ENCODE data around the gene TMEM92.

Gene TMEM92

DNA sequence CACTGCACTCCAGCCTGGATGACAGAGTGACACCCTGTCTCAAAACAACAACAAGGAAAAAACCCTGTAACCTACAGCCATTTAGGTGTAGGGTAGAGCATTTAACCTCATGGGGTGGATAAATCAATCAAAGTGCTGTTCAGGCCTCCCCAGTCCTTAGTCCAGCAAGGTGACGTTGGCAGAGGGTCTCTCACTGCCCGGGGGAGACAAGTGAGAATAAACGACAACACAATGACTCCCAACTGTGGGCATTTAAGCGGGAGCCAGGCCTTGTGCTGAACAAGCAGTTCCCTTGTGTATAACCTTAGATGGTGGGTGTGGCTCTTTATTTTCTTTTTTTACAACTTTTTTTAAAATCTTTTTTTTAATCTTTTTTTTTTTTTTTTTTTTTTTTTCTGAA, 29.3 kb downstream of the TMEM92 start:
- TF ChIP-seq, protein P1, sequence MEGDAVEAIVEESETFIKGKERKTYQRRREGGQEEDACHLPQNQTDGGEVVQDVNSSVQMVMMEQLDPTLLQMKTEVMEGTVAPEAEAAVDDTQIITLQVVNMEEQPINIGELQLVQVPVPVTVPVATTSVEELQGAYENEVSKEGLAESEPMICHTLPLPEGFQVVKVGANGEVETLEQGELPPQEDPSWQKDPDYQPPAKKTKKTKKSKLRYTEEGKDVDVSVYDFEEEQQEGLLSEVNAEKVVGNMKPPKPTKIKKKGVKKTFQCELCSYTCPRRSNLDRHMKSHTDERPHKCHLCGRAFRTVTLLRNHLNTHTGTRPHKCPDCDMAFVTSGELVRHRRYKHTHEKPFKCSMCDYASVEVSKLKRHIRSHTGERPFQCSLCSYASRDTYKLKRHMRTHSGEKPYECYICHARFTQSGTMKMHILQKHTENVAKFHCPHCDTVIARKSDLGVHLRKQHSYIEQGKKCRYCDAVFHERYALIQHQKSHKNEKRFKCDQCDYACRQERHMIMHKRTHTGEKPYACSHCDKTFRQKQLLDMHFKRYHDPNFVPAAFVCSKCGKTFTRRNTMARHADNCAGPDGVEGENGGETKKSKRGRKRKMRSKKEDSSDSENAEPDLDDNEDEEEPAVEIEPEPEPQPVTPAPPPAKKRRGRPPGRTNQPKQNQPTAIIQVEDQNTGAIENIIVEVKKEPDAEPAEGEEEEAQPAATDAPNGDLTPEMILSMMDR (IDR thresholded peaks at IDR 0.05), result no peak

DNA sequence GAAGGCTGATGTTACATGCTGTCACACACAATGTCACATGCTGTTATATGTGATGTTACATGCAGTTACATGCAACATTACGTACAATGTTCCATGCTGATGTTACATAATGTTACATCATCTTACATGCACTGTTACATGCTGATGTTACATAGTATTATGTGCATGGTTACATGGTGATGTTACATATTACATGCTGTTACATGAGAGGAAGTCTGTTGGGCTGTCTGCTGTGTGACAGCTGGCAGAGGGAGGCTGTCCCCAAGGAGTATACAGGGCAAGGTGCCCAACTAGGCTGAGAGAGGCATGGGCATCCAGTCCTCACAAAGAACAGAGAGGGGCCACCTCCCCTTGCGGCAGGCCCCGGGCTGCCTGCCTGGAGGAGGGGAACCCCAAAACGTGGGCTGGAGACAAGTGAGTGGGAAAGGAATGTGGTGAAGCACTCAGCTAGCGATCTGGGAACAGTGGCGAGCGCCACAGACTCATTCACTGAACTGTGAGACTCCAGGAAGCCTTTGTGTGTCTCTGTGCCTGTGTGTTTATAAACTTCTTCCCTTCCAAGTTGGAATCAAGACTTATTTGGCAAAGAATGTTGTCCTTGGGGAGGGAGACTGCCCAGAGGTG, 30.6 kb downstream of the TMEM92 start:
- TF ChIP-seq, protein P1 (IDR thresholded peaks at IDR 0.05), result no peak

DNA sequence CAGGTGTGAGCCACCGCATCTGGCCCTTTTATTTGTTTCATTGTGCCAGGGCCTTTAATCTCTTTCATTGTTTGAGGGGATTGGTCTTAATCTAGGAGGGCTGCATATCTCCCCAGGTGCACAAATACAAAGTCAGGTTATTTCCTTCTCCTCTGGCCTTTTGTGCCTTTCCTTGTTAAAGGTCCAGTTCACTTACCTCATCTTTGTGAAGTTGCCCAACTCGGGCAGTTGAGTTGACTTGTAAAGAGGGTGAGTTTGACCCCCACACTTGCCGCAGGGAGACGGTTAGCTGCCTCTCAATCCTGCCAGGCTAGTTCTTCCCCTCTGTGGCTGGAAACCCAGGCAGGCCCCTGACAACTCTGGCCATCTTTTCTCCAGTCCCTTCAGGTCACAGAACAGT, 33.4 kb downstream of the TMEM92 start:
- TF ChIP-seq, protein P1 (IDR thresholded peaks at IDR 0.05), result no peak

DNA sequence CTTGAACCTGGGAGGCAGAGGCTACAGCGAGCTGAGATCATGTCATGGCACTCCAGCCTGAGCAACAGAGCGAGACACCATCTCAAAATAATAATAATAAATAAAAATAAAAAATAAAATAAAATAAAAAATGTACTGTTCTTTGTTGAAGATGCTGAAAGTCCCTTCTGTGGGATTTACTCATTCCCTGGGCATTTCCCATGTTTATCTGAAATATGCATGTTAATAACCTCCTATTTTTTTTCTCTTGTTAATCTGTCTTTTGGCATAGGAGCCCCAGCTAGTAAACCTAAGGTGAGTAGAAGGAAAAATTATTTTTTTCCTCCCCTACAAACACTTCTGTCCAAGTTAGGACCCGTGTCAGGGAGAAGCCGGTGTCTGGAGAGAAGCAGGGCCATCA, 34.4 kb downstream of the TMEM92 start:
- TF ChIP-seq, protein P1 (IDR thresholded peaks at IDR 0.05), result no peak

DNA sequence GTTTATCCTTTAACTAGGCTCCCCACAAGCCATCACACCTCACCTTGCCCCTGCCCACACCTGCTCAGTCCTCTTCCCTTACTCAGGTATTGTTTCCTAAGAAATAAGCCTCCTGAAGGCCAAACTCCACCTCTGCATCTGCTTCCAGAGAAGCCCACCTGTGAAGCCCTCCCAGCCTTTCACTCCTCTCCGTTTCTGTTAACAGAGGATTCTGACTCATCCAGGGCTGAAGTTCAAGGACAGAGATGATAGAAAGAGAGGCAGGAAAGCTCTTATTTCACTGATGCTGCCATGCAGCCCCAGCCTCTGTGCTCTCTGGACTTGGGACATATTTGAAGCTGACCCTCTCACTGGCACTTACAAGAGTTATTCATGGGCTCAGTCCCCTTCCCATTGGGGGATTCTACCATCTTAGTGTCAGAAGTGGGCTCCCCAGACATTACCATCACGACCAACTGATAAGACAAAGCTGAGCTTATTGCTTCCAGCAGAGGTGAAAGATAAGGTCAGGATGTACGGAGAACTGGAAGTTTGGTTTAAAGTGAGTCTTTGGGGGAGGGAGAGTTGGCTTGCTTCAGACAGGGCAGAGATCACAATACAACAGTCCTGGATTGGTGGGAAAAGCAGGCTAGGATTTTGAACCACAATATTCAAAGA, 36.3 kb downstream of the TMEM92 start:
- TF ChIP-seq, protein P1 (IDR thresholded peaks at IDR 0.05), result no peak

DNA sequence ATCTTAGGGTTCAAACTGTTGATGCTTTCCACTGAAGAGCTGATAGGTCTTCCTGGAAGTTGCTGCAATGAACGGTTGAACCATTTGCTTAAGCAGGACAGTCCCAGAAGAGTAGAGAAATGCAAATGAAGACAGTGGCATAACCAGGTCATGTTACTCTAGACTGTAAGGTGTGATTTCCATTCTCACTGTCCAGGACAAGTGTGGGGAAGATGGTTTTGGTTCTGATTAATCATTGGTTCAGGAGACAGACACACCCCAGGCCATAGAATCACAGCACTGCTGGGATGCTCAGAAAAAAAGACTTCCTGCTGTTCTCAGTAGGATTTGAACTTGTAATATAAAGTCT, 36.8 kb downstream of the TMEM92 start:
- TF ChIP-seq, protein P1 (IDR thresholded peaks at IDR 0.05), result no peak

DNA sequence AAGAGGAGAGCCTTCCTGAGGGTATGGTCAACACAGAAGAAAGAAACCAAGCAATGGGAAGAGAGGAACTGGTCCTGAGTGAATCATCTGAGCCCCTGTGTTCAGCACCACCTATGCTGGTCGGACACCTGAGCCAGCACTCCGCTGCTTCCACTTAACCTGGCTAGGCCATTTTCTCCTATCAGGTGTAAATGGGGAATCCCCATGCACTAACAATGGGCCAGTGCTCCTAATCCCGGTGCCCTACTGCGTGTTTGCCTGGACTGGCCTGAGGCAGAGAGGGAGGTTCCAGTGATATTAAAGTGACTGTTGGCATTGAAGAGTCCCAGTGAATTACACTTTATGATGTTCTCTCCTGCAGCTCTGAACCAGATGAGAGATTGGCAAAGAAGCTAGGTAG, 37.2 kb downstream of the TMEM92 start:
- TF ChIP-seq, protein P1 (IDR thresholded peaks at IDR 0.05), result no peak

Data from LNCAP (cell line).